Dermis microvascular lymphatic vessel endothelial cell (primary cell): ENCODE data around the gene PSMD14. TPM values are rescaled to one million over a fixed set of nuclear protein-coding genes. Genes with fewer than 3 reads are reported as not detected.
"Not testable (repeated sequence)": the region's sequence is repeated elsewhere in the genome, so short reads cannot be mapped to it uniquely, and the experiment has no call there.

Experiments
- DNase-seq, 2 donors: peaks; one replicate each; pipeline versions ENCODE4 v3.0.0 to v3.0.0-alpha.2; 2010; ENCODE audit warnings: low read depth in 2 of 2
- total RNA-seq: library from RNA; depleted of rRNA; stranded (reverse); fragments of >200 nt; gene quantifications from 2 replicates; pipeline ENCODE4 v1.2.1, GENCODE V29; 2014

Gene PSMD14
- total RNA-seq, 1 donor from 2014 or later = 79.3 TPM

- DNase-seq = no peak
Observed at GRCh38 chr2:161335626-161336025, 27.4 kb downstream of the PSMD14 start.

GRCh38 chr2:161337247-161337646, 29.0 kb downstream of the PSMD14 start:
- DNase-seq = no peak

GRCh38 chr2:161339532-161339931, 31.3 kb downstream of the PSMD14 start:
- DNase-seq = not testable (repeated sequence)

GRCh38 chr2:161340930-161341413, 32.7 kb downstream of the PSMD14 start:
- not testable (repeated sequence) for DNase-seq

DNA sequence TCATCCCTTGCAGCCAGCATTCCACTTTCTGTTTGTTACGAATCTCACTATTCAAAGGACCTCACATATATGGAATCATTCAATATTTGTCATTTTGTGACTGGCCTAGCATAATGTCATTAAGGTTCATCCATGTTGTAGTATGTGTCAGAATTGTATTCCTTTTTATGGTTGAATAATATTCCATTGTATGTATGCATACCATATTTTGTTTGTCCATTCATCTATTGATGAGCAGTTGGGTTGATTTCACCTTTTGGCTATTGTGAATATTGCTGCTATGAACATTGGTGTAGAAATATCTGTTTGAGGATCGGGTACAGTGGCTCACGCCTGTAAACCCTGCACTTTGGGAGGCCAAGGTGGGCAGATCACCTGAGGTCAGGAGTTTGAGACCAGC, 35.0 kb downstream of the PSMD14 start:
- DNase-seq = no peak

DNA sequence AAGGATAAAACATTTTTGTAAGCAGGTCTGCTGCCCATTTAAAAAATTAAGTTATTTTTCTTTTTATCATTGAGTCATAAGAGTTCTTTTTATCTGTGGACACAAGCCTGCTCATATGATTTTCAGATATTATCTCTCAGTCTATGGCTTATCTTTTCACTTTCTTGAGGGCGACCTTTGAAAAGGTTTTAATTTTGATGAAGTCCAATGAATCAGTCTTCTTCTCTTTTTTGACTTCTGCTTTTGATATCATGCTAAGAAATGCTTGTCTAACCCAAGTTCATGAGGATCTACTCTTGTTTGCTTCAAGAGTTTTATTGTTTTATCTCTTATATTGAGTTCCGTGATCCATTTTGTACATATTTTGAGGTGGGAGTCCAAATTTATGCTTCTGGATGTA, 36.5 kb downstream of the PSMD14 start:
- DNase-seq = no peak

GRCh38 chr2:161351678-161352077, 43.5 kb downstream of the PSMD14 start:
- no peak for DNase-seq

DNA sequence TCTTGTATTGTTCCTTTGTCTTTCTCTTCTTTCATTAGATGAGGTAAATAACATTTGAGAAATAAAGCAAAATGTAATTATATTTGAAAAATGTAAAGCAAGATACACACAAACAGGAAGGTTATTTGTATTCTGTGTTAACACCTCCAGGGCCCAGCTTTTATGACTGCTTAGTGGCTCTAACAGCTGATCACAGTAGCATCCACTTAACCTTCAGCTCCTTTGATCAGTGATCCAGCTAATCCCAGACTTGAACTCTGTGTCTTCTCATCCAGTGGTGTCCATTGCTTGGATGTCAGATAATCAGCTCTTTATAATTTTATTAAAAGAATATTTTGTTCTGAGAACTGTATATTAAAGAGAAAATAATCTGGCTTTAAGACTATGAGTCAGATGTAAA, 44.5 kb downstream of the PSMD14 start:
- no peak for DNase-seq

- no peak for DNase-seq
Observed at GRCh38 chr2:161353543-161353942, 45.3 kb downstream of the PSMD14 start.

- no peak for DNase-seq
Observed at GRCh38 chr2:161354106-161354505, 45.9 kb downstream of the PSMD14 start.

GRCh38 chr2:161355106-161355505, 46.9 kb downstream of the PSMD14 start:
- DNase-seq = no peak

DNA sequence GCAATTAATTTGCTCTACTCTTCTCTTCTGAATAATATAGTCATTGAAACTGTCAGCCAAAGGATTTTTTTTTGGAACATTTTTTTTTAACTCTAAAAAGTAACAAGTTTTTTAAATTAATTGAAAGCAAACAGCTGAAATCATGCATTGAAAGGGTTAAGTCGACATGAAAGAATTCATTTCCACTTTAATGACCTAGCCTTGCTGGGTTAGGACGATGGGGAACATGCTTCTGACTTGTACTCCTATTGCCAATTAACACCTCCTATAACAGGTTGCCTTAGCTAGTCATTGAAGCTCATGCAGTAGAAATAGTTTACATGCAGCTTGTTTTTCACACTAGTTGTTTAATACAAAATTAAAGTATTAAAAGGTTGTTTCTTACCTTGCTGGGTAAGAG, 47.8 kb downstream of the PSMD14 start:
- DNase-seq = no peak

- no peak for DNase-seq
Observed at GRCh38 chr2:161357097-161357496, 48.9 kb downstream of the PSMD14 start.

DNA sequence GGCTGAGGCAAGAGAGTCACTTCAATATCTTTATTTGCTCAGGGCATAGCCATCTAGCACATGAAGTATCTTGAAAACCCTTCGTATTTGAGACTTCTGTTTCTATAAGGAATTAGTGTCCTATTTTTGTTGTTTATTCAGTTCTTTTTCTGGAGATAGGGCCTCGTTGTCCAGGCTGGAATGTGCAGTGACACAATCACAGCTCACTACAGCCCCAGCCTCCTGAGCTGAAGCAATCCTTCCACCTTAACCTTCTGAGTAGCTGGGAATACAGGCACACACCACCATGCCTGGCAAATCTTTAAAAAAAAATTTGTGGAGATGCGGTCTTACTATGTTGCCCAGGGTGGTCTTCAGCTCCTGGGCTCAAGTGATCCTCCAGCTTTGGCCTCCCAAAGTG, 50.6 kb downstream of the PSMD14 start:
- no peak for DNase-seq

DNA sequence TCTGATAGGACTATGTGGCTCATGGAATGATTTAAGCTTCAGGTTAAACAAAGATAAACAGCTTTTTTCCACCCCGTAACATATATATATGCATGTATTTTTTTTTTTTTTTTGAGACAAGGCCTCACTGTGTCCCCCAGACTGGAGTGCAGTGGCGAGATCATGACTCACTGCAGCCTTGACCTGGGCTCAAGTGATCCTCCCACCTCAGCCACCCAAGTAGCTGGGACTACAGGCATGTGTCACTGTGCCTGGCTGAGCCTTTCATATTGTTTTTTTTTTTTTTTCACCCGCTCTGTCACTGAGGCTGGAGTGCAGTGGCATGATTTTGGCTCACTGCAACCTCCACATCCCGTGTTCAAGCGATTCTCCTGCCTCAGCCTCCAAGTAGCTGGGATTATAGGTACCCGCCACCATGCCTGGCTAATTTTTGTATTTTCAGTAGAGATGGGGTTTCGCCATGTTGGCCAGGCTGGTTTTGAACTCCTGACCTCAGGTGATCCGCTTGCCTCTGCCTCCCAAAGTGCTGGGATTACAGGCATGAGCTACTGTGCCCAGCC, 52.0 kb downstream of the PSMD14 start:
- not testable (repeated sequence) for DNase-seq

DNA sequence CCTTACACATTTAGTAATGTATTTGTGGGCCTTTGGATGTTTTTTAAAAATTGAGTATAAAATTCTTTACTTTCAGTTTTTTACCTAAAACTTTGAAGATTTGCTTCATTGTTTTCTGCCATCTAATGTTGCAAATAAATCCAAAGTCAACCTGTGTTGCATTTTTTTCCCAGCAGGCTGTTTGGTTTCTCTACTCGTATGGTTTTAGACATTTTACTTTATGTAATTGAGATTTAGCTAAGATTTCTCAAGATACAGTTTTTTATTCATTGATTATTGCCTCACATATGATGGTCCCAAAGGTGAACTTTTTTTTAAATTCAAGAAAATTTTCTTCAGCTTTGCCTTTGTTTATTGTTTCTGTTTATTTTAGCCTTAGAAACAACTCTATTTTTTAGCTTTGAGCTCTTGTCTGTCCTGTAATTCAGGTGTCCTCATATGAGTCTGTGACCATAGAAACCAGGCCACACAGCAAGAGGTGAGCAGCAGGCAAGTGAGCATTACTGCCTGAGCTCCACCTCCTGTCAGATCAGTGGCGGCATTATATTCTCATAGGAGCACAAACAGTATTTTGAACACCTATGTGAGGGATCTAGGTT, 54.4 kb downstream of the PSMD14 start:
- no peak for DNase-seq

GRCh38 chr2:161367675-161368074, 59.5 kb downstream of the PSMD14 start:
- DNase-seq = no peak

- DNase-seq = no peak
Observed at GRCh38 chr2:161369311-161369710, 61.1 kb downstream of the PSMD14 start.

GRCh38 chr2:161370981-161371380, 62.8 kb downstream of the PSMD14 start:
- DNase-seq = no peak

DNA sequence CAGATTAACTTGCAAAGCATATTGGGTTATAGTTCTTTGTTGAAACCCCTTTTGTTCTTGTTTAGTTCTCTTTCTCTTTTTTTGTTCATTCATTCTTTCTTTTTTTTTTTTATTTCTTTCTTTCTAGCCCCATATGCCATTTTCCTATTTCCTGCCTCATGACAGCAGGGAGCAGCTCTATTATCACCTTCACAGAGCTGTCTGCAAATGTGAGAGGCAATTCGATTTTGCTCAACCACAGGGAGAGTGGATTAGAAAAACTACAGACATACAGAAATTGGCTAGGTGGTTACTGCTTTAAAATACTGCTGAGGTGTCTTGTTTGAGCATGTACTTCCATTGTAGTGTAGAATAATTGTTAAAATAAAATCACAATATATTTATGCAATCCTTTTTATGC, 63.6 kb downstream of the PSMD14 start:
- DNase-seq = no peak

GRCh38 chr2:161373942-161374341, 65.7 kb downstream of the PSMD14 start:
- DNase-seq = no peak

DNA sequence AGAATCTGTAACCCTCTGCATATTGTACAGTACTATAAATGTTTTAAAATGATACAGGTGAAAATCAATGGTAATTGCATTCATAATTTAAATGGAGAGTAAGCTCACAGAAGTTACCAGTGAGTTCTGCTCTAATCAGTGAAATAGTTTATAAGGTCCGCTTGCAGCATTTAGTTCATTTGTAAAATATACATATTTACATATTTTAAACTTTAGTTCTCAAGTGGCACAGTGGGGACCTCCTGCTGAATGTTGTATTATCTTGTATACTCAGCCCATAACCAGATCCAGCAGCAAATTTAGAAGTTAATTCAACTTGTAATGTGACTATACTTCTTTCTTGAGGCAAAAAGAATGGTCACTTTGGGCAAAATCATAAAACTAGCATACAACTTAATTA, 66.2 kb downstream of the PSMD14 start:
- DNase-seq = no peak

GRCh38 chr2:161379740-161380139, 71.5 kb downstream of the PSMD14 start:
- DNase-seq = no peak

- DNase-seq = no peak
Observed at GRCh38 chr2:161381546-161381945, 73.3 kb downstream of the PSMD14 start.
